ENCODE results near the gene SPACA7. TPM values are rescaled to one million over a fixed set of nuclear protein-coding genes. Genes with fewer than 3 reads are reported as not detected.

SPACA7 gene
- total RNA-seq, 2 experiments from 2014 or later: not detected

- Histone ChIP-seq H3K4me3 (ENCODE audit: low read length) (no peak overlapping the region), H3K36me3 (ENCODE audit: insufficient read depth, low read length) (no peaks in the 10 kb centered on the region), H3K27me3 (ENCODE audit: control insufficient read depth in 1 of 2, insufficient read depth in 2 of 2, low read length in 2 of 2) (no peaks in the 10 kb centered on the region), H3K27ac (ENCODE audit: low read depth in 1 of 2, low read length in 2 of 2) (no peak overlapping the region), H3K9me3 (ENCODE audit: control insufficient read depth in 1 of 2, insufficient read depth in 1 of 2, low read length in 2 of 2) (peaks cover 7 to 24% of the 10 kb centered on the region in 2 experiments), H3K4me1 (ENCODE audit: insufficient read depth, low read length) (no peaks in the 10 kb centered on the region)
- POLR2A ChIA-PET: no interaction called here
- intact Hi-C loops (cut with DNase I, micrococcal nuclease): no loop called here
- Mint-ChIP-seq H3K4me1 (ENCODE audit: low read depth) (no peaks in the 10 kb centered on the region), H3K27ac (no peak overlapping the region), H3K36me3 (ENCODE audit: low read depth) (no peaks in the 10 kb centered on the region), H3K27me3 (peaks cover 13% of the 10 kb centered on the region), H3K4me3 (no peak overlapping the region), H3K9me3 (peaks cover 2% of the 10 kb centered on the region)
- TF ChIP-seq CTCF (IDR thresholded peaks at IDR 0.05): no peak
- CTCF ChIA-PET: no interaction called here
- no peak for DNase-seq
- ATAC-seq (ENCODE audit: poor library complexity): no peak
Observed at GRCh38 chr13:112465251-112466131, 89.3 kb downstream of the SPACA7 start.

DNA sequence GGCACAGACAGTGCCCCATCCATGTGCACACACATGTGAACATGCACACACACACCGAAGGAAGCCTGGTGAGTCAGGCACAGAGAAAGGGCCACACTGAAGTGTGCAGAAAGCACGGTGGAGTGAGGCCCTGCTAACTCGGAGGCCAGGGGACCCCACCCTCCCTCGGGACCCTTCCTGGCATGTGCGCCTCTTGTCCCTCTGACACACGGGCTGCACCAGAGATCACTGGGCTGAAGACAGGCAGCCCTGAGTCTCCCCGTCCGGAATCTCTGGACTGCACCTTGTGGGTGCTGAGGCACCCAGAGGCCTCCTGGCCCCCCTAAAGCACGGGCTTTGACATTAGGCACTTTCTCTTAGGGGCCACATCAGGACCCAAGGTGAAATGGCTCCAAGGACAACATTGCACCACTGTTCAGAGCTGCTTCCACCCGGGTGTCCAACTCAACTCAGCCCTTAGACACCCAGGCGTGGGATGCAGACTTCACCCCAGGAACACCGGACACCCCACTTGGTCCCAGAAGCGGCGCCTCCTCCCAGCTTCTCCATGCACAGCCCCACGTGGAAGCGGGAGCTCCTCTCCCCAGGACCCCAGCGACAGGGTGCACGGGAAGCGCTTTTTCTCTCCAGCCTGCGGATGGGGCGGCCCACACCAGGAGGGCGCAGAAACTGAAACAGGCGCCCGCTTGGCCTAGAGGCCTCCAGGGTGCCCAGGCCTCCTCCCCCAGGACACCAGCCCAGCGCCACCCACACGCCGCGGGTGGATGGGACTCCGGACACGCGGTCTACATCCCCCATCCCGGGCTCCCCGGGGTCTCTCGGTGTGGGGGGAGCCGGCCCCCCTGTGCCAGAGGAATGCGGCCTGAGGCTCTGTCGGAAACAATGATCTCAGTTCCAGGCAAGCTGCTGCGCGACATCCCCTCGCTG lies 90.2 kb downstream of the SPACA7 start:
- CTCF ChIA-PET: no interaction called here

More for the DNA sequence above, 90.2 kb downstream of the SPACA7 start:
- ATAC-seq (ENCODE audit: poor library complexity) (no peak), DNase-seq (no peak)
- Histone ChIP-seq H3K9me3 (ENCODE audit: control insufficient read depth in 1 of 2, insufficient read depth in 1 of 2, low read length in 2 of 2) (peaks cover 7 to 19% of the 10 kb centered on the region in 2 experiments), H3K27me3 (ENCODE audit: control insufficient read depth in 1 of 2, insufficient read depth in 2 of 2, low read length in 2 of 2) (no peaks in the 10 kb centered on the region), H3K36me3 (ENCODE audit: insufficient read depth, low read length) (no peaks in the 10 kb centered on the region), H3K4me1 (ENCODE audit: insufficient read depth, low read length) (no peaks in the 10 kb centered on the region), H3K4me3 (ENCODE audit: low read length) (no peak overlapping the region), H3K27ac (ENCODE audit: low read depth in 1 of 2, low read length in 2 of 2) (no peak overlapping the region)
- H3K4me3 Mint-ChIP-seq: no peak overlapping the region
- intact Hi-C loops (cut with DNase I, micrococcal nuclease): no loop called here
- peaks cover 5% of the 10 kb centered on the region for H3K9me3 Mint-ChIP-seq
- H3K4me1 Mint-ChIP-seq (ENCODE audit: low read depth): no peaks in the 10 kb centered on the region
- H3K36me3 Mint-ChIP-seq (ENCODE audit: low read depth): no peaks in the 10 kb centered on the region
- POLR2A ChIA-PET: no interaction called here
- H3K27me3 Mint-ChIP-seq: peaks cover 13% of the 10 kb centered on the region
- TF ChIP-seq CTCF (IDR thresholded peaks at IDR 0.05): no peak
- H3K27ac Mint-ChIP-seq: no peak overlapping the region
